Caco-2 (cell line): Measurements from ENCODE around the gene STK38L. TPM values are rescaled to one million over a fixed set of nuclear protein-coding genes. Genes with fewer than 3 reads are reported as not detected.

Source experiments
- BruUV-seq: library from RNA; stranded (reverse); fragments of 400-500 nt; replicated peaks from 2 replicates; lab custom pipeline; 2021; lab: Mats Ljungman, UMichigan
- CTCF ChIA-PET: fragments of 300-600 bp; sonication (Branson Sonifier 250); formaldehyde crosslinking; loops from one replicate; lab custom pipeline; 2022; ENCODE audit warnings: antibody characterized with exemption; lab: Charles Lee
- POLR2A ChIA-PET: fragments of 300-600 bp; sonication (Branson Sonifier 250); formaldehyde crosslinking; loops from one replicate; lab custom pipeline; 2022; ENCODE audit warnings: antibody characterized with exemption; lab: Charles Lee
- DNase-seq, 2 experiments: peaks; one replicate each; pipeline versions ENCODE4 v3.0.0 to v3.0.0-alpha.2; 2020 to 2022
- H3K27me3 ChIP-seq: replicated peaks from 2 replicates; pipeline ENCODE4 v1.6.0; 2011; ENCODE audit warnings: low read length; ENCODE audit not compliant: control insufficient read depth, insufficient read depth
- H3K36me3 ChIP-seq: 2 replicates; pipeline ENCODE4 v1.5.1; 2011; ENCODE audit warnings: low read length; ENCODE audit not compliant: control insufficient read depth, insufficient read depth
- H3K4me1 ChIP-seq: fragments of 250-450 bp; sonication (Bioruptor Pico); 2 replicates; pipeline ENCODE4 v1.5.1; 2020; ENCODE audit warnings: mild to moderate bottlenecking
- H3K4me3 ChIP-seq: 2 replicates; pipeline ENCODE4 v1.5.1; 2011; ENCODE audit warnings: low read depth, mild to moderate bottlenecking, control low read depth, low read length
- H3K9me3 ChIP-seq: fragments of 250-450 bp; sonication (Bioruptor Pico); 2 replicates; pipeline ENCODE4 v1.5.1; 2020; ENCODE audit warnings: mild to moderate bottlenecking, moderate library complexity
- H3K27ac Mint-ChIP-seq: one replicate; pipeline ENCODE4 v1.8.0; 2022; ENCODE audit warnings: mixed read lengths; ENCODE audit not compliant: unreplicated experiment
- H3K27me3 Mint-ChIP-seq: one replicate; pipeline ENCODE4 v1.8.0; 2022; ENCODE audit warnings: mixed read lengths; ENCODE audit not compliant: insufficient read depth, unreplicated experiment
- H3K36me3 Mint-ChIP-seq: one replicate; pipeline ENCODE4 v1.8.0; 2022; ENCODE audit warnings: mild to moderate bottlenecking, mixed read lengths; ENCODE audit not compliant: insufficient read depth, unreplicated experiment
- H3K4me1 Mint-ChIP-seq: one replicate; pipeline ENCODE4 v1.8.0; 2022; ENCODE audit warnings: low read depth, mixed read lengths; ENCODE audit not compliant: unreplicated experiment
- H3K4me3 Mint-ChIP-seq: one replicate; pipeline ENCODE4 v1.8.0; 2022; ENCODE audit warnings: mild to moderate bottlenecking, moderate library complexity, mixed read lengths; ENCODE audit not compliant: unreplicated experiment
- H3K9me3 Mint-ChIP-seq: one replicate; pipeline ENCODE4 v1.8.0; 2022; ENCODE audit warnings: mixed read lengths; ENCODE audit not compliant: unreplicated experiment
- CTCF ChIP-seq, 2 experiments: fragments of 200-600 bp in 1 of 2; IDR thresholded peaks; 1 replicate in 1 of 2; 2 replicates in 1 of 2; pipeline versions ENCODE4 v1.5.1 to v1.8.0; 2011 to 2022; ENCODE audit warnings: antibody characterized with exemption in 1 of 2, control low read depth in 1 of 2, inconsistent platforms in 1 of 2, low read depth in 1 of 2, low read length in 1 of 2, mild to moderate bottlenecking in 1 of 2, moderate library complexity in 1 of 2; ENCODE audit not compliant: insufficient read depth in 1 of 2, severe bottlenecking in 1 of 2, unreplicated experiment in 1 of 2
- intact Hi-C: fragments of 100-400 bp; cut with micrococcal nuclease; formaldehyde crosslinking; loops from one replicate; pipeline ENCODE4 v1.10.0; 2022; ENCODE audit not compliant: unreplicated experiment
- total RNA-seq: library from RNA; stranded (reverse); gene quantifications from 2 replicates; pipeline ENCODE4 v1.2.3, GENCODE V29; 2022

STK38L gene
- total RNA-seq, 1 experiment from 2014 or later: 59.4 TPM

DNA sequence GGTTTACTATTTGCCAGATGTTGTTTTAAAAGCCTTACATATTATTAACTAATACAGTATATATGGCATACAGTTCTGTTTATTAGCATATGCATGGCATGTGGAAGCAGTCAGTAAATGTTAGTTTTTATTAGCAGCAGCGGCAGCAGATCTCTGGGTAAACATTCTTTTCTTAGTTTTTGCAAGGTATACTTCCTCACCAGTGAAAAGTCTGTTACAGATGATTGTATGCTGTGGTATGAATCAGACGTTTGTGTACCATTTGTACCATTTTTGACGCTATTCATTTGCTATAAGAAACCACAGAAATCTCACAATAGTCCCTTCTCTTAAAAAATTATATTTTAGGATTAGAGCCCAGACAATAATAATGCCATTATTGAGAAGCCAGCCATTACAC is 17.8 kb downstream of the STK38L start:
- intact Hi-C loops: loop anchor here (5.0 kb wide), 1 partner anchor 530 kb away; no protein-coding TSS in a partner anchor

GRCh38 chr12:27270148-27270547 is 26.1 kb downstream of the STK38L start:
- no peak for TF ChIP-seq CTCF (IDR thresholded peaks at IDR 0.05; ENCODE audit: insufficient read depth in 1 of 2, low read depth in 1 of 2, low read length in 1 of 2, severe bottlenecking in 1 of 2, unreplicated experiment in 1 of 2)
- peaks cover 5% of the 10 kb centered on the region for H3K36me3 Mint-ChIP-seq
- no peak for DNase-seq
- H3K27me3 ChIP-seq: no peaks in the 10 kb centered on the region
- no peak overlapping the region for H3K4me3 ChIP-seq
- no peak overlapping the region for H3K4me3 Mint-ChIP-seq
- no TSS peak for BruUV-seq
- peaks cover 18% of the 10 kb centered on the region for H3K4me1 ChIP-seq
- no peaks in the 10 kb centered on the region for H3K36me3 ChIP-seq
- H3K9me3 Mint-ChIP-seq: no peaks in the 10 kb centered on the region
- CTCF ChIA-PET: no interaction called here
- H3K9me3 ChIP-seq: no peaks in the 10 kb centered on the region
- no peaks in the 10 kb centered on the region for H3K27me3 Mint-ChIP-seq
- peaks cover 17% of the 10 kb centered on the region for H3K4me1 Mint-ChIP-seq
- intact Hi-C loops: no loop called here
- POLR2A ChIA-PET: no interaction called here
- H3K27ac Mint-ChIP-seq: no peak overlapping the region

More for the DNA sequence above, 17.8 kb downstream of the STK38L start:
- no peak for TF ChIP-seq CTCF (IDR thresholded peaks at IDR 0.05; ENCODE audit: insufficient read depth in 1 of 2, low read depth in 1 of 2, low read length in 1 of 2, severe bottlenecking in 1 of 2, unreplicated experiment in 1 of 2)
- Mint-ChIP-seq H3K4me1 (peaks cover 7% of the 10 kb centered on the region), H3K36me3 (peaks cover 6% of the 10 kb centered on the region), H3K27ac (no peak overlapping the region), H3K4me3 (no peak overlapping the region), H3K9me3 (no peaks in the 10 kb centered on the region), H3K27me3 (no peaks in the 10 kb centered on the region)
- ChIA-PET CTCF (no interaction called here), POLR2A (no interaction called here)
- no peaks in the 10 kb centered on the region for H3K36me3 ChIP-seq
- BruUV-seq: no TSS peak
- H3K9me3 ChIP-seq: no peaks in the 10 kb centered on the region
- no peak for DNase-seq
- no peaks in the 10 kb centered on the region for H3K4me1 ChIP-seq
- H3K4me3 ChIP-seq: no peak overlapping the region
- no peaks in the 10 kb centered on the region for H3K27me3 ChIP-seq

DNA sequence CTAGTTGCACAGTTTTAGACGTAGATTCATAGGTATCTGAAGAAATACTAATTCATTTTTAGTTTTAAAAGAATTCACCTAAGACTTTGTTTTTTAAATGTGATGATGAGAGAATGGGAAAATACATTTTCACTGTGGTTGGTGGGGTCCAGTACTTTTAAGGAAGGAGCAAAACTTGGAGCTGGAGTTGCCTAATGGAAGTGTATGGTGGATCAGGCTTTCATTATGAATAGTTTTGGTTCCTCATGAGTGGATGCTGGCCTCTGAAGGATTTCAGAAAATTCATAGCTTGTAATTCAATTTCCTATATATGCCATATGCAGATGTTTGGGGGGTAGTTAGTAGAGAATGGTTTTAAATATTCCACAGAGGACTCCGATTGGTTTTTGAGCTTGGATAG is 27.1 kb downstream of the STK38L start:
- no peak for DNase-seq

More for the DNA sequence above, 27.1 kb downstream of the STK38L start:
- Mint-ChIP-seq H3K27ac (no peak overlapping the region), H3K36me3 (peaks cover 5% of the 10 kb centered on the region), H3K27me3 (no peaks in the 10 kb centered on the region), H3K4me3 (no peak overlapping the region), H3K4me1 (peaks cover 17% of the 10 kb centered on the region), H3K9me3 (no peaks in the 10 kb centered on the region)
- no peak overlapping the region for H3K4me3 ChIP-seq
- ChIA-PET POLR2A (no interaction called here), CTCF (no interaction called here)
- peaks cover 18% of the 10 kb centered on the region for H3K4me1 ChIP-seq
- no peak for TF ChIP-seq CTCF (IDR thresholded peaks at IDR 0.05; ENCODE audit: insufficient read depth in 1 of 2, low read depth in 1 of 2, low read length in 1 of 2, severe bottlenecking in 1 of 2, unreplicated experiment in 1 of 2)
- no peaks in the 10 kb centered on the region for H3K27me3 ChIP-seq
- no peaks in the 10 kb centered on the region for H3K9me3 ChIP-seq
- intact Hi-C loops: no loop called here
- no TSS peak for BruUV-seq
- H3K36me3 ChIP-seq: no peaks in the 10 kb centered on the region
